Esophagus mucosa (tissue), 1 donor: ENCODE measurements around the gene CSRNP3. TPM values are rescaled to one million over a fixed set of nuclear protein-coding genes. Genes with fewer than 3 reads are reported as not detected.
A peak's percentile ranks its signal among the peaks of the same experiment; 100 is the strongest.

Experiments used
- ATAC-seq: fragments of 200-7000 bp; cut with Tn5 transposase; one replicate; pipeline ENCODE4 v1.9.1; 2020
- total RNA-seq: library from RNA; stranded (reverse); gene quantifications from one replicate; pipeline ENCODE4 v1.2.4, GENCODE V29; 2023
- donor health status: DM: yes; HTN: yes; CAD: no.

CSRNP3 gene, protein sequence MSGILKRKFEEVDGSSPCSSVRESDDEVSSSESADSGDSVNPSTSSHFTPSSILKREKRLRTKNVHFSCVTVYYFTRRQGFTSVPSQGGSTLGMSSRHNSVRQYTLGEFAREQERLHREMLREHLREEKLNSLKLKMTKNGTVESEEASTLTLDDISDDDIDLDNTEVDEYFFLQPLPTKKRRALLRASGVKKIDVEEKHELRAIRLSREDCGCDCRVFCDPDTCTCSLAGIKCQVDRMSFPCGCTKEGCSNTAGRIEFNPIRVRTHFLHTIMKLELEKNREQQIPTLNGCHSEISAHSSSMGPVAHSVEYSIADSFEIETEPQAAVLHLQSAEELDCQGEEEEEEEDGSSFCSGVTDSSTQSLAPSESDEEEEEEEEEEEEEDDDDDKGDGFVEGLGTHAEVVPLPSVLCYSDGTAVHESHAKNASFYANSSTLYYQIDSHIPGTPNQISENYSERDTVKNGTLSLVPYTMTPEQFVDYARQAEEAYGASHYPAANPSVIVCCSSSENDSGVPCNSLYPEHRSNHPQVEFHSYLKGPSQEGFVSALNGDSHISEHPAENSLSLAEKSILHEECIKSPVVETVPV
- 1.2 TPM for total RNA-seq

DNA sequence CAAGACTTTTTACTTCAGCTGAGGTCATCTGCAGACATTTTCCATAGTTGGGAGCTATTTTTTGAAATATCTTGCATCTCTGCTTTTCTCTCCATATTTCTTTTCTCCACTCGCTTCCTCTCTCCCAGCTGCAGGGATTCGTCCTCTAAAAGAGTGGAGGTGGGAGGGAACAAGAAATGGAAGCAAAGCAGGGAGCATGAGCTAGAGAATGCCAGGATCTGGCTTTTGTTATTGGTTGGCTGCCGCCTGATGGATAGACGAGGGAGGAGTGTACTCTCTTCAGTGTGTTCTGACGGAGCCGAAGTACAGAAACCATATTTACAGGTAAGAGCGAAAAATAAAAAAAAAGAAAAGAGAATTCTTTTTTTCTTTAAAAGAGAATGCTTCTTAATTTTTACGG is at the start of gene CSRNP3:
CSRNP3 (plus strand) TSS at position 282 of the 400 bp plus-strand sequence. CDS start 125,368 bp downstream, outside the sequence.
- ATAC-seq: peak; percentile 96

DNA sequence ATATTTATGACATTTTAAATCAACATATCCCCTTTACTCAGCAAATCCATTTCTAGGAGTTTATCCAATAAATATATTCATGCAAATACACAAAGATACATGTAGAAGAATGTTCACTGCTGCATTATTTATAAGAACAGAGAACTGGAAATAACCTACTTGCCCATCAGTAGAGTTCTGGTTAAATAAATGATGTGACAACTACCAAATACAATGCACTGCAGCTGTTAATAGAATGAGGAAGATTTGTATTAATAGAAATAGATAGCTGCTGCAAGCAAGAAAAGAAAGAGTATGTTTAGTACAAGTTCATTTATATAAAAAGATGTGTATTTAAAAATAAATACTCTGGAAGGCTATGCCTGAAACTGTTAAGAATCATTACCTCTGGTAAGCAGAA is 49.3 kb upstream of the CSRNP3 start:
- no peak for ATAC-seq

DNA sequence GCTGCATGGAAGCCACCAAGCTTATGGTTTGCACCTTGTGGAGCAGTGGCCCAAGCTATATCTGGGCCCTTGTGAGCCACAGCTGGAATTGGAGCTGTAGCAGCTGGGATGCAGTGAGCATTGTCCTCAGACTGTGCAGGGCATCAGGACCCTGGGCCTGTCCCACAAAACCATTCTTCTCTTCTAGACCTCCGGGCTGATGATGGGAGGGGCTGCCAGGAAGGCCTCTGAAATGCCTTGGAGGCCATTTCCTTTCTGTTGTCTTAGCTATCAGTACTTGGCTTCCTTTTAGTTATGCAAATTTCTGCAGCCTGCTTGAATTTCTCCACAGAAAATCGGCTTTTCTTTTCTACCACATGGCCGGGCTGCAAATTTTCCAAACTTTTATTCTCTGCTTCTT is 46.4 kb upstream of the CSRNP3 start:
- ATAC-seq: no peak

DNA sequence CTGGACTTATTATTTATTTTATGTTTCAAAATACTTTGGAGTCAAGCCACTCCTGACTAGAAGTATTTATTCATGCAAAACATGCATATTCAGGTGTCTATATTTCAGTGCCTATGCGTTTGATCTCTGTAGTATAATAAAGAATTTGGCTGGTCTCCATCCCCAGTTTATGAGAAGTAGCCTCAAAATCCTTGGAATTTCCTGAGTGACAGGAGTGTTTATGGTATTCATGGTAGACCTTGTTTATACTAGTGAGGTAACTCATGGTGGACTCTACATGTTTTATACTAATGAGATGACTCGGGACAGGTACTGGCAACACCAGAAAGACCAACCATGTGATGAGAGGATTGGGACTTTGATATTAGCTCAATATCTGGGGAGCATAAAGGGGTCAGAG is 43.9 kb upstream of the CSRNP3 start:
- no peak for ATAC-seq

DNA sequence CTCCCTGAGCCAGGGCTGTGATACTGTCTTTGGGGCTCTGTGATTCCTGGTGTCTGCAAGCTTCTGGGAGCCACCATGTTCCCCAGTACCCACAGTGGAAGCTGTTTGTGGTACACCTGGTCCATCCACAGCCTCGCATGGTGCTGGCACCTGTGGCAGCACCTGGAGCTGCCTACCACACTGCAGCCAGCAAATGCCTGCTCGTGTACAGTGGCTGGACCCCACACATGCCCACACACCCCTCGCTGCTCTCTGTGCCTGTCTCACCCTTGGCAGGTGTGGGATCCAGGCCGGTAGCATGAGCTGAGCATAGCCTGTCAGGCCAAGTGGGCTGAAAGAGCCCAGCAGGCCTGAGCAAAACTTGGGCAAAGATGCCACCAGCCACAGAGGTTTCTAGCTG is 41.8 kb upstream of the CSRNP3 start:
- no peak for ATAC-seq

DNA sequence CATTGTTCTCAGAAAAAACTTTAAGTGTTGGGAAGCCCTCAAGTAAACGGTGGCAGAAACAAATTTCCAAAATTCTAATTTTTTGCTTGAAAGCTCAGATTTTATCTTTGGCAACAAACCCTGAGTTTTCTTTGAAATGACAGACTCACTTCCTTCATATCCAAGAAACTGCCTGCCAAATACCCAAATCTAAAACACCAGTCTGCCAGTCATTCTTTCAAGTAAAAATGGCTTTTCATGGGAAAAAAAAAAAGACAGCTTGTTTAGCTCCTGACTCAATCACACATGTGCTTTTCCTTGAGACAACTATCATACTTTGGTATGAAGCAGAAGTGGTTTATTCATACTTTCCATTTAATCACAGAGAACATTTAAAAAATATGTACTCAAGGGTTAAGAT is 40.6 kb upstream of the CSRNP3 start:
- ATAC-seq: no peak

DNA sequence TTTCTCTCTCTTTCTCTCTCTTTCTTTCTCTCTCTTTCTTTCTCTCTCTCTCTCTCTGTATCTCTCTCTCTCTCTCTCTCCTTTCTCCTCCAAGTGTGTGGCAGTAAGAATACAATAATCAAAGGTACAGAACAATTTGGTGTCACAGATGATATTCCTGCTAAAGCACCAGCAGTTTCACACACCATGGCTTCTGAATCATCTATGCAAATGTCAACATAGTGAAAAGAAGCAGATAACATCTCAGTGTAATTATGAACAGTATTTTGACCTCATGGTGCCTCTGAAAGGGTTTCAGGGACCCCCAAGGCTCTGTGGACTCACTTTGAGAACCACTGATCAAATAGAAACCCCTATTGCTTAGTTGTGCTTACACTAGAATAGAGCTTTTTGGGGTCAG is 38.5 kb upstream of the CSRNP3 start:
- ATAC-seq: no peak

DNA sequence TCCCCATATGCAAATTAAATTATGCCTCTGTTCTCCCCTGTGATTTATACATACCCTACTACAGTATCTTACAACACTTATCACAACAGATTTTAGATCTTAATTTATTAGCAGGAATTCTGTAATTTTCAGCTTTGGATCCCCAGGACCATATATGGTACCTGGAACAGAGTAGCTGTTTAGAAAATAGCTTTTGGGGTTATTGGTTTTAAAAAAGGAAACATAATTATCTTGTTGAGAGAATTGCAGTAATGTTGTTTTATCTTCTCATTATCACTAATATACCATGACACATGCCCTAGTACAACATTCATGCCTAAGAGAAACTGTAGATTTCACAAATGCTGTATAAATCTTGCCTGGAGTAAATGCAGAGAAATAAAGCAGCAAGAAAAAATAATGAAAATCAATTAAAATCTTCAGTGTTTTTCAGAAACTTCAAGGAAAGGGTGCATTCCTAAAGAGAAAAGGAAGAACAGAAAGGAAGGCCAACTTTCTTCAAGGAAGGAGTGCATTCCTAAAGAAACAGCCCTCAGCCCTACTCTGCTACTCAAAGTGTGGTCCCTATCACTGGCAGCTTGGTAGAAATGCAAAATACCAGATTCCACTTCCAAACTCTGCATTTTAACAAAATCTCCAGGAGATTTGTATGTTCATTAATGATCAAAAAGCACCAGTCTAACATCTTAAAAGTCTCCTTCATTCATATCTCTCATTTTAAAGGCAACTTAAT is 37.1 kb upstream of the CSRNP3 start:
- no peak for ATAC-seq

DNA sequence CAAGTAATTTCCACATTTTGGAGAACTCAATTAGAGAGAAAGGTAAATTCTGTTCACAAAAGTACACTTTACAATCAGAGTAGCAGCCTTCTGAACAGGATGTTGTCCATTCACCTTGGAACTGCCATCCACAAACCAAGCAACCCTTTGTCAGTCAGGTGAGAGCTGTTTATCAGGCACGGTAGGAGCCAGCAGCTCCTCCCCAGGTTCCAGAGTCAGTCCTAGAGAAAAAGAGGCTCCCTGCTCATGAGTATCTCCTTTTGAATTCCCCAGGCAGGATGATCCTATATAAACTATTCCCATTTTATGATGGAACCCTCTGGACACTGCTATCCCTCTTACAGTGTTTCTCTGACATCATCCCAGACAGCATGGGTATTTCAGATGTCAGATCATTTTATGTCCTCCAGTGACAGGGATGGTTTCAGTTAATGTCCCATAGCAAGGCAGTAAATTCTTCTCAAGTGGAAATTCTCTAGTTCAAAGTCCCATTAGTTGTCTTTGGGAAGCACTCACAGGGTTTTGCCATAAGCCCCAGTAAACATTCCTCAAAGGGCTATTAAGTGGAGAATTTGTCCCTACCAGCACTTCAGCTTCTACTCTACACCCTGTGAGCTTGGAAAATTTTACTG is 34.5 kb upstream of the CSRNP3 start:
- no peak for ATAC-seq

DNA sequence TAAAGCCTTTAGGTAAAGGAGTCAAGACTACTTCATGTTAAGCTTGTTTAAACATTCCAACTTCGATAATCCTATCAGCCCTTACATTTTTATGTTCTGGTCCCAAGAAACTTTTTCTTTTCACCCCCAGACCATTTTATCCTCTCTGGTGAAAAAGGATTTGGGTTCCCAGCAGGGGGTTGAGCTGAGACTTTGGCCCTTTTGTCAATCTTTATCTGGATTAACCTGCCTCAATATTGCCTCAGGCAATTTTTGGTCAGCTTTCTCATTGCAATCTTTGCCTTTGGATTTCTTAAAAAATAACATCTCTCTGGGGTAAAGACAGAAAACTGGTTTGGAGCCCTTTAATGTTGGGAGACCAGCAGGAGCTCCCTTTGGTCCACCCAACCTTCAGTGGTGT is 33.9 kb upstream of the CSRNP3 start:
- no peak for ATAC-seq

DNA sequence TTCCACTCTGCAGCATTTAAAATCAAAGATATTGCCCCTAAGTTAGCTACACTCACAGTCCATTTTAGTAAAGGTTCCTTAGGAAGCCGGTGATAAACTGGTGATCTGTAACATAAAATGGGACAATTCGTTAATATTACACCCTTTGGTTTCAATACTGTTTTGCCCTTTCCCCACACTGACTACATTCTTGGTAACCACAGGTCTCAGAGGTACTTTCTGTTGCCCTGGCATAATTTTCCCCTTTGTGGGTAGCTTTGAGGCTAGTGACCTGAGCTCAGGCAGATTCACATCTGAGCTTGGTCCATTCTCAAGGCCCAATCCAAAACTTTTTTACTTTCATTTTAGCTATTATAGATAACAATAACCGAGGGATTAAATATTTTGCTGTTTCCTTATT is 32.9 kb upstream of the CSRNP3 start:
- ATAC-seq: no peak

DNA sequence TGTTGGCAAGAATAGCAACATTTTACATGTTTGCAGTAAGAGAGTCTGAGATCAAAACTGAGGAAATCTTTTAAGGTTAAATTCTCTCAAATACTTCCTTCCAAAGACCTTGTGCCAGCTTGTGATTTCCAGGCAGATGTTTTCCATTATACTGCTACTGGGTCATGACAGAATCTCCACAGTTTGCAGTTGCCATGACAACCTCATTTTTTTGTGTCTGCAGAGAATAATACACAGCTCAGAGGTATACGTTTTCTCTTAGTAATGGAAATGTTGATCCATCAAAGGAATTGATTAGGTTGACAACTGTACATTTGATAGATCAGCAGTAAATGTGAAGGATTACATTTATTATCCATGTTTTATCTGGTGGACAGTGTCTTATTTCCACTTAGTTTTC is 29.1 kb upstream of the CSRNP3 start:
- no peak for ATAC-seq

DNA sequence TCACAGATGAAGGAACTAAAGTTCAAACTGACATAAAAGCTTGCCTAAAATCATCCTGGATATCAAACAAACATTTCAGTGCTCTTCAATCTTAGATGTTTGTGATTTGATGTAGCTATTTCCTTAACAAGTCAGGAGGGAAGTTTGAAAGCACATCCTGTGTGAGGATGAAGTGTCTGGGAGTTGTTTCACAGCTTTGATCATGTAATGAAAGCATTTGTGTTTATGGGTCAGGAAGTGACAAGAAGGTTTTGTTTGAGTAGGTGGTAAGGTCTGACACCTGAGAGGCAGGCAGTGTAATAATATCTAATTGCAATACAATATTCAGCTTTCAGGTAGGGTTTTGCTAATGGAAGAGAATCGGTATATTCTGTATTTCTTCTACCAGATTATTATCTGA is 26.0 kb upstream of the CSRNP3 start:
- no peak for ATAC-seq

DNA sequence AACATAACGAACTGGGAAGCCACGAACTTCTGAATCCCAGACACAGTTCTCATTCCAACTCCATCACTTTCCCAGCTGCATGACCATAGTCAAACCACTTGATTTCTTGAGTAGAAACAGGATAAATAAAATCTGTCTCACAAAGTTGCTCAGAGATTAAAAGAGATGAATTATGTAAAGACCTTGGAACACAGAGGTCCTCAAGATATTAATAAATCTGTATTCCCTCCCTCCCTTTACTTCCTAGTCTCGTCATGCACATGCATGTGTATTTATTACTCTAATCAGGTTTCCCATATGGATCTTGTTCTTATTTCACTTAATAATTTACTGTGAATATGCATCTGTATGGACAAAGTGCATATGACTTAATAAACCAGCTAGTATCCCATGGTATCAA is 21.1 kb upstream of the CSRNP3 start:
- ATAC-seq: no peak

DNA sequence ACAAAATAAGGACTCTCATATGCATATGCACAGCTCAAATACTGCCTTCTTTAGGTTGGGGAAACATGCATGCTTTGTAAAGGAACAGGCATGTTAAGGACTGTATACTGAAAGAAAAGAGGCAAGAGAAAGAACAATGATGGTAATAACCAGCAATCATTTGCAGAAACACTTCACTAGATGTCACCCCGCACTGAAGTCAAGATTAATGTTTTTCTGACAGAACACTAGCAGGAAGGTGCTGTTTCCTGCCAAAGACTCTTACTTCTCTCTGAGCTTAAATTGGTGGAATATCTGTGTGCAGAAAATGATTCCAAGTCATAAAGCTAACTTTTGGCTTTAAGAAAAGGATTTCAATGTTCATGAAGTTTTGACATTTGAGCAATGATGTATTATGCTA is 19.3 kb upstream of the CSRNP3 start:
- no peak for ATAC-seq

DNA sequence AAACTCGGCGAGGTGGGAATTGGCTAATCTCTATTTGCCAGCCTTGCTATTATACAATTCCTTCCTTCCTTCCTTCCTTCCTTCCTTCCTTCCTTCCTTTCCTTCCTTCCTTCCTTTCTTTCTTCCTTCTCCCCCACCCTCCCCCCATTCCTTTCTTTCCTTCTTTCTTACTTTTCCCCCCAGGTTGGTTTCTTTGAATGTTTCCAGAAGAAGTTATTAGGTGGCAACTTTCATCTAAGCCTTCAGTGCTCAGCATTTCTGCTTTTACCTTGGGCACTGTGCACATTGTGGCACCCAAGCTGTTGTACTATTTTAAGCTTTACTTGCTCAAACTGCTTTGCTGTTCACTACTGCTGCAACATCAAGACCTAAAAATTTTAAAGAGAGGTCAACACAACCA is 17.2 kb upstream of the CSRNP3 start:
- ATAC-seq: no peak

DNA sequence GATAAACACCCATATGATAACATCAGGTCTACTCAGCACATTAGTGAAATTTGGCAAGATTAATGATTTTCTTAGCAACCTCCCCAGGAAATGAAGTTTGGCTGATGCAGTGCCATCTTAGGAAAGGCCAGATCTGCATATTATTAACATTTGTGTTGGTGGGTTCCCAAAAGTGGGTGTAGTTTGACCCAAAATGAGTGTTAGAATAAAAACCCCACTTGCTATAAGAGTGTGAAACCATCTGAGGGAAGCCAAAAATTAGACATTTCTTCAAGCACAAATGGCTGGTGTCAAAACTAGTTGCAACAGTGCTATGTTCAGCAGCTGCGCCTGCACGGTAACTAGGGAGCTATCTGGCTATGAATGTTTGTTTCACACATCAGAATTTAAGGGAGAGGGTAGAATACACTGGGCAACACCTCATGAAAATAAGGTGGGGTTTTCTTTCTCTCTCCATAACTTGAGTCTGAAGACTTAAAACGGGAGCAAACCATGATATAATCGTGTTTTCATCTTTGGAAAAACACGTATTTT is 15.9 kb upstream of the CSRNP3 start:
- no peak for ATAC-seq

DNA sequence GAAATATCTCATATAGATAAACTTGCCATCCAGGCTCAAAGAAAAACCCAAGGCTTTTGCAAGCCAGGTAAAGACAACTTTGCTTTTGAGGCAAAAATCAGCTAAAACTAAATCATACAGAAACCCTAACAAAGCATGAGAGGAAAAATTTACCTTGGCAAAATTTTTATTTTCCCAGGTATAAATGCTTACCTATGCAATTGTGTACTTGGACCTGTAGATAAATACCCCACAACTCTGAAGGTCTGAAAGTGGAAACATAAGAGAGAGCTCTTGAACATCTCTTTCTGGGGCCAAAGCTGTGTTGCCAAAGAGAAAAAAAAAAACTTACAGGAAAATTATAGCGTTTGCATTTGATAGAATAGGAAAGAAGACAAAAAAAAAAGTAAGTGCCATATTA is 14.6 kb upstream of the CSRNP3 start:
- ATAC-seq: no peak

DNA sequence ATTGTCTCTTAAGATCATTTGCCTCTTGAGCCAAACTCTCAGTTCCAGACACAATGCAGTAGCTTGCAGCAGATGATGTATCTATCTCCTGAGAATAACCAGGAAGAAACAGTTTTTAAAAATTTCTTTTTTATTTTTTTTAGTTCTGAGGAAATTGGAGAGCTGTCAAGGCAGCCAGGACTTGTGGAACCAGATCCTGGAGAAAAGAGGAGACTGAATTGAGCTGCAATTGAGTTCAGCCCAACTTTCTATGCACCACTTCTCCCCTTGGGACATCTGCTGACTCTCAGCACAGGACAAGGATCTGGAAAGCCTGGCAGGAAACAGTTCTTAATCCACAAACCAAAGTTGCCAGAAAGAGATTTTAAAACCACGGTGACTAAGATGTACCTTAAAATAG is 13.5 kb upstream of the CSRNP3 start:
- no peak for ATAC-seq

DNA sequence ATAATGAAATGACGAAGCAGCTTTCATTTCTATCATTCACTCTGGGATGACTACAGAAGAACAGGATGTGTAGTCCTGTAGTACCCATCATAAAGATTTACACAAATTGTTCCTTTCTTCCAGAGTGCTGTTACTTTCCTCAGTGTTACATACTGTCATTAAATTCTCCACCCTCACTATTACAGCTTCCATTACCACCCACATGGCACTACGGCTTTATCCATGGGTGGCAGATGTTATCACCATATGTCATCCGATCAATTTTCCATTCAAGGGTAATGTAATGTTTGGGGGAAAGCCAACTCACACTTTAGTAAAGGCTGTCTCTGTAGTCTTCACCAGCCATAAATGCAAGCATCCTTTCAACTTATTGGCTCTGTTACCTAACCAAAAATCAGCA is 7.1 kb upstream of the CSRNP3 start:
- ATAC-seq: no peak

DNA sequence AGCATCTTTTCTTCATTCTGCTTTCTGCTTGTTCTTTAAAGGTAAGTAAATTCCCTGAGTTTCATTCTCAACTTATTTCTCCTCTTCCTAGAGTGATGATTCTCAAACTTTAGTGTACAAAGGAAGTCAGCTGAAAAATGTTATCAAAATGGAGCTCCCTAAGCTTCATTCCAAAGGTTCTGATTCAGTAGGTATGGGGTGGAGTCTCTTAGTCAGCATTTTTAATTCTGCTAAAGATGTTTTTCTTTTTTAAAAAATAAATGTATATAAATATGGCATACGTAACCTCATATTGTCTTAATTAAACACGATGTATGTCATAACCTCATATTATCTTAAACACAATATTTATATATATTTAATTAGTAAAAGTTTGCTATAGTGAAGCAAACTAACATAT is 3.1 kb upstream of the CSRNP3 start:
- no peak for ATAC-seq

DNA sequence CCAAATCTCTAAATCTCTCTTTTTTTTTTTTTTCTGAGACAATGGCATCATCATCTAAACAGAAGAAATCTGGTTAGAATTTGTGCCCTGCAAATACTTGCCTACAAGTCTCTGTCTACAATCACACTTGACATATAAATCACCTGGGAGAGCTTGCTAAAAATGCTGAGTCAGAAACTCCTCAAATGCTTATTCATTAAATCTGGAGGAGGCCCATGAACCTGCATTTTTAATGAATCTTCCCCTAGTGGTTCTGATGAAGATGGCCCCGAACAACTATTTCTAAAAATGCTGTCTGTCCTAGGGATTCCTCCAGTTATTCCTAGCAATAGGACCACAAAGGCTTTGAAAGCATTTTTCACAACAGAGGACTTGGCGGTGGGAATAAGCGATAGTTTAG is 1.6 kb upstream of the CSRNP3 start:
- no peak for ATAC-seq

DNA sequence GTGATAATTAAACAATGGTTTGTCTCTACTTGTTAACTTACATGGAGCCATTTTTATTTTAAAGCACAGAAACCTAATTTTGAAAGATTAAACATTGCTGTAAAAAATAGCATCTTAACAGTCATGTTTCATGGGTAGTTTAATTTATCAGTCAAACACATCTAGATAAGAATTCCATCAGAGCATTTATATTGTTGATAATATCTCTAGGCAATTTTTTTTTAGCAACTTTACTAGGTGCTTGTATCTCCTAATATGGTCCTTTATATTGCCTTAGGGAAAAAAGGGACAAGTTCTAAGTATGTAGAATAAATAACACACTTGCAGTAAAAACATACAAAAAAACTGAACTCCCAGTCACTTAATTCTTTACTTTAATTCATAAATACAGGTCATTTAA is 863 bp downstream of the CSRNP3 start:
- ATAC-seq: no peak
